MM.1S (cell line): ENCODE data around the gene STIM1.
A peak's percentile ranks its signal among the peaks of the same experiment; 100 is the strongest.

Experiments used
- DNase-seq: peaks from one replicate; pipeline ENCODE4 v3.0.0-alpha.2; 2015
- H2AFZ ChIP-seq: fragments of 300-600 bp; sonication (generic); 2 replicates; pipeline ENCODE4 v1.6.0; 2016; ENCODE audit warnings: antibody characterized with exemption, low read length
- H3F3A ChIP-seq: fragments of 300-600 bp; sonication (generic); 2 replicates; pipeline ENCODE4 v1.6.1; 2016; ENCODE audit warnings: mild to moderate bottlenecking, antibody characterized with exemption, low read length, moderate library complexity, mixed read lengths; ENCODE audit not compliant: insufficient read depth
- H3K27ac ChIP-seq: fragments of 300-600 bp; sonication (generic); 2 replicates; pipeline ENCODE4 v1.5.1; 2016; ENCODE audit warnings: mild to moderate bottlenecking, low read length
- H3K27me3 ChIP-seq: fragments of 300-600 bp; sonication (generic); replicated peaks from 2 replicates; pipeline ENCODE4 v1.6.0; 2016; ENCODE audit warnings: low read length; ENCODE audit not compliant: insufficient read depth
- H3K36me3 ChIP-seq: fragments of 300-600 bp; sonication (generic); replicated peaks from 2 replicates; pipeline ENCODE4 v1.6.1; 2016; ENCODE audit warnings: mild to moderate bottlenecking, low read length, mixed read lengths; ENCODE audit not compliant: insufficient read depth
- H3K4me1 ChIP-seq: fragments of 300-600 bp; sonication (generic); 2 replicates; pipeline ENCODE4 v1.6.1; 2016; ENCODE audit warnings: low read length, mixed read lengths
- H3K4me2 ChIP-seq: fragments of 300-600 bp; sonication (generic); 2 replicates; pipeline ENCODE4 v1.6.0; 2016; ENCODE audit warnings: low read depth, low read length
- H3K4me3 ChIP-seq: fragments of 300-600 bp; sonication (generic); 2 replicates; pipeline ENCODE4 v1.5.1; 2016; ENCODE audit warnings: low read length, mixed read lengths
- H3K79me2 ChIP-seq: fragments of 300-600 bp; sonication (generic); 2 replicates; pipeline ENCODE4 v1.6.1; 2016; ENCODE audit warnings: mixed run types, low read length, mixed read lengths
- H3K9ac ChIP-seq: fragments of 300-600 bp; sonication (generic); 2 replicates; pipeline ENCODE4 v1.6.1; 2016; ENCODE audit warnings: low read length, mixed read lengths
- H3K9me2 ChIP-seq: fragments of 300-600 bp; sonication (generic); replicated peaks from 2 replicates; pipeline ENCODE4 v1.6.1; 2016; ENCODE audit warnings: mild to moderate bottlenecking, low read length, mixed read lengths; ENCODE audit not compliant: insufficient read depth
- H3K9me3 ChIP-seq: fragments of 300-600 bp; sonication (generic); replicated peaks from 2 replicates; pipeline ENCODE4 v1.6.1; 2016; ENCODE audit warnings: mild to moderate bottlenecking, low read length, mixed read lengths; ENCODE audit not compliant: insufficient read depth
- H4K20me1 ChIP-seq: fragments of 300-600 bp; sonication (generic); 2 replicates; pipeline ENCODE4 v1.6.1; 2016; ENCODE audit warnings: mild to moderate bottlenecking, low read length, moderate library complexity, mixed read lengths; ENCODE audit not compliant: insufficient read depth
- EZH2 ChIP-seq: fragments of 300-600 bp; sonication (generic); optimal IDR thresholded peaks from 2 replicates; pipeline ENCODE3; 2017; ENCODE audit warnings: low read depth, mild to moderate bottlenecking, antibody characterized with exemption, low read length, mixed read lengths
- EZH2phosphoT487 ChIP-seq: fragments of 300-600 bp; sonication (generic); IDR thresholded peaks from 2 replicates; pipeline ENCODE4 v1.6.1; 2018; ENCODE audit warnings: antibody characterized with exemption, low read length
- TF ChIP-seq, protein P1 (sequence below): fragments of 300-600 bp; sonication (generic); IDR thresholded peaks from 2 replicates; pipeline ENCODE4 v1.5.1; 2016; ENCODE audit warnings: antibody characterized with exemption, low read length, mixed read lengths

The STIM1 gene

DNA sequence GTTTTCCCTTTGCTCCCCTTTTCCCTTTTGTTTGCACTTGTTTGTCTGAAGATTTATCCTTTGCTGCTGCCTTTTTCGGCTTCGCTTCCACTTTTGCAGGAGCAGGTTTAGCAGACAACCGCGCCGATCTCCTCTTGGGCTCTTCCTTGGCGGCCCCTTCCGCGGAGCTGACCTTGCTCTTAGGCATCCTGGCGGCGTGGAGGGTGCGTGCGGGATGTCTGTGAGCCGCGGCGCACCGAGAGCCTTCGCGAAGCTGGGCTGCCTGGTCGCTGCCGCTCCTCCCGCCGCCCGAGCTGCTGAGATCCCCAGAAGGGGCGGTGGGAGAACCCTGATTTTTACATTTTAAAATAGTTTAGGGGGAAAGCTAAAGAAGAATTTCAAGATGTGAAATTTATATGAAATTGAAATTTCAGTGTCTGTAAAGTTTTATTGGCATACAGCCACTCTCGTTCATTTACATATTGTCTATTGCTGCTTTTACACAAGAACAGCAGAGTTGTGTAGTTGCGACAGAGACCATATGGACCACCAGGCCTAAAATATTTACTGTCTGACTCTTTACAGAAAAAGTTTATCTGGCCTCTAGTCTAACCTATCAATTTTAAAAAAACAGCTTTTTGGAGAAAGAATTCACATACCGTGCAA is 133.9 kb downstream of the STIM1 start:
- no peak for DNase-seq
- Histone ChIP-seq H3K4me3 (no peak overlapping the region), H3K9ac (no peak overlapping the region), H3K27ac (no peak overlapping the region), H3K27me3 (no peaks in the 10 kb centered on the region), H3K9me2 (no peaks in the 10 kb centered on the region), H3F3A (no peaks in the 10 kb centered on the region), H3K36me3 (no peaks in the 10 kb centered on the region), H4K20me1 (peaks cover 3% of the 10 kb centered on the region; the same call in 1 of the 2 replicates), H2AFZ (no peak overlapping the region), H3K4me1 (no peaks in the 10 kb centered on the region), H3K4me2 (no peak overlapping the region), H3K79me2 (peaks cover 60% of the 10 kb centered on the region), H3K9me3 (no peaks in the 10 kb centered on the region)
- TF ChIP-seq, protein P1, sequence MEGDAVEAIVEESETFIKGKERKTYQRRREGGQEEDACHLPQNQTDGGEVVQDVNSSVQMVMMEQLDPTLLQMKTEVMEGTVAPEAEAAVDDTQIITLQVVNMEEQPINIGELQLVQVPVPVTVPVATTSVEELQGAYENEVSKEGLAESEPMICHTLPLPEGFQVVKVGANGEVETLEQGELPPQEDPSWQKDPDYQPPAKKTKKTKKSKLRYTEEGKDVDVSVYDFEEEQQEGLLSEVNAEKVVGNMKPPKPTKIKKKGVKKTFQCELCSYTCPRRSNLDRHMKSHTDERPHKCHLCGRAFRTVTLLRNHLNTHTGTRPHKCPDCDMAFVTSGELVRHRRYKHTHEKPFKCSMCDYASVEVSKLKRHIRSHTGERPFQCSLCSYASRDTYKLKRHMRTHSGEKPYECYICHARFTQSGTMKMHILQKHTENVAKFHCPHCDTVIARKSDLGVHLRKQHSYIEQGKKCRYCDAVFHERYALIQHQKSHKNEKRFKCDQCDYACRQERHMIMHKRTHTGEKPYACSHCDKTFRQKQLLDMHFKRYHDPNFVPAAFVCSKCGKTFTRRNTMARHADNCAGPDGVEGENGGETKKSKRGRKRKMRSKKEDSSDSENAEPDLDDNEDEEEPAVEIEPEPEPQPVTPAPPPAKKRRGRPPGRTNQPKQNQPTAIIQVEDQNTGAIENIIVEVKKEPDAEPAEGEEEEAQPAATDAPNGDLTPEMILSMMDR: no peak
- TF ChIP-seq EZH2: no peak
- TF ChIP-seq EZH2phosphoT487: no peak

DNA sequence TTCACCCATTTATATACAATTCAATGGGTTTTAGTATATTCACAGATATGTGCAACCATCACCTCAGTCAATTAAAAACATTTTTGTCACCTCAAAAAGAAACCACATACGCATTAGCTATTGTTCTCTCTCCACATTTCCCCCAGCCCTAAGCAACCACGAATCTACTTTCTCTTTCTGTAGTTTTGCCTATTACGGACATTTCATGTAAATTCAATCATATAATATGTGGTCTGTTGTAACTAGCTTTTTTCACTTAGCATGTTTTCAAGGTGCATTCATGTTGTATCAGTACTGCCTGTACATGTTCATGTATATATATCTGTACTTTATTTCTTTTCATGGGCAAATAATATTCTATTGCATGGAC is 134.4 kb downstream of the STIM1 start:
- H2AFZ ChIP-seq: no peak overlapping the region
- H3K9me3 ChIP-seq: no peaks in the 10 kb centered on the region
- no peaks in the 10 kb centered on the region for H3F3A ChIP-seq
- no peak overlapping the region for H3K4me2 ChIP-seq
- no peaks in the 10 kb centered on the region for H3K9me2 ChIP-seq
- no peak overlapping the region for H3K27ac ChIP-seq
- H3K4me3 ChIP-seq: no peak overlapping the region
- peaks cover 60% of the 10 kb centered on the region for H3K79me2 ChIP-seq
- H4K20me1 ChIP-seq: peaks cover 3% of the 10 kb centered on the region; the same call in 1 of the 2 replicates
- TF ChIP-seq EZH2phosphoT487: no peak
- no peak for TF ChIP-seq EZH2
- TF ChIP-seq, protein P1: no peak
- no peaks in the 10 kb centered on the region for H3K36me3 ChIP-seq
- DNase-seq: peak; percentile 26
- H3K4me1 ChIP-seq: no peaks in the 10 kb centered on the region
- H3K27me3 ChIP-seq: no peaks in the 10 kb centered on the region
- H3K9ac ChIP-seq: no peak overlapping the region

DNA sequence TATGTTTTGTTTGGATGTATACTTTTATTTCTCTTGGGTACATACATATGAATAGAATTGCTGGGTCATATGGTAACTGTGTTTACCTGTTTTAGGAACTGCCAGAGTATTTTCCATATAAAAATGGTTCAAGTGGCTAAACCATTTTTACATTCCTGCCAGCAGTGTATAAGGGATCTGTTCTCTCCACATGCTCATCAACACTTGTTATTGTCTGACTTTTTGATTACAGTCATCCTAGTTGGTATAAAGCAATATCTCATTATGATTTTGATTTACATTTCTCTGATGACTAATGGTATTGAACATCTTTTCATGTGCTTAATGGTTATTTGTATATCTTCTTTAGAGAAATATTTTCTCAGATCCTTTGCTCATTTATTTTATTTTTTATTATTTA is 134.9 kb downstream of the STIM1 start:
- H3K9ac ChIP-seq: no peak overlapping the region
- no peaks in the 10 kb centered on the region for H3K36me3 ChIP-seq

More for the DNA sequence above, 134.9 kb downstream of the STIM1 start:
- H3K27me3 ChIP-seq: no peaks in the 10 kb centered on the region
- no peak overlapping the region for H3K27ac ChIP-seq
- H3F3A ChIP-seq: no peaks in the 10 kb centered on the region
- DNase-seq: no peak
- TF ChIP-seq, protein P1: no peak
- TF ChIP-seq EZH2phosphoT487 (no peak), EZH2 (no peak)
- no peaks in the 10 kb centered on the region for H3K9me2 ChIP-seq
- H2AFZ ChIP-seq: no peak overlapping the region
- peaks cover 61% of the 10 kb centered on the region for H3K79me2 ChIP-seq
- H4K20me1 ChIP-seq: peaks cover 3% of the 10 kb centered on the region; the same call in 1 of the 2 replicates
- no peaks in the 10 kb centered on the region for H3K9me3 ChIP-seq
- no peak overlapping the region for H3K4me3 ChIP-seq
- H3K4me1 ChIP-seq: no peaks in the 10 kb centered on the region
- no peak overlapping the region for H3K4me2 ChIP-seq
